CD14-positive monocyte (primary cell): ENCODE data around the gene CCDC87. TPM values are rescaled to one million over a fixed set of nuclear protein-coding genes. Genes with fewer than 3 reads are reported as not detected.
A peak's percentile ranks its signal among the peaks of the same experiment; 100 is the strongest.

Experiments used
- DNase-seq, 3 donors: peaks; one replicate each; pipeline ENCODE4 v3.0.0-alpha.2; 2011 to 2022
- H2AFZ ChIP-seq: 2 replicates; pipeline ENCODE4 v1.6.0; 2012; ENCODE audit warnings: mild to moderate bottlenecking, low read depth, low read length, inconsistent platforms; ENCODE audit not compliant: insufficient read depth, poor library complexity, severe bottlenecking
- H3K27ac ChIP-seq, 2 donors: 1 replicate in 1 of 2; 2 replicates in 1 of 2; pipeline ENCODE4 v1.5.1; 2012 to 2013; ENCODE audit warnings: low read length in 2 of 2, control low read depth in 1 of 2, inconsistent platforms in 1 of 2, low read depth in 1 of 2, mild to moderate bottlenecking in 1 of 2
- H3K27me3 ChIP-seq, 2 donors: one replicate each; pipeline versions ENCODE4 v1.6.0 to v1.6.1; 2011 to 2013; ENCODE audit warnings: low read length in 2 of 2; ENCODE audit not compliant: control insufficient read depth in 2 of 2, insufficient read depth in 2 of 2
- H3K36me3 ChIP-seq, 2 donors: replicated peaks in 1 of 2; 1 replicate in 1 of 2; 2 replicates in 1 of 2; pipeline versions ENCODE4 v1.5.1 to v1.6.1; 2012 to 2013; ENCODE audit warnings: low read length in 2 of 2, control low read depth in 1 of 2, inconsistent platforms in 1 of 2, mild to moderate bottlenecking in 1 of 2; ENCODE audit not compliant: insufficient read depth in 2 of 2, control insufficient read depth in 1 of 2
- H3K4me1 ChIP-seq, 2 donors: 1 replicate in 1 of 2; 2 replicates in 1 of 2; pipeline versions ENCODE4 v1.5.1 to v1.6.1; 2012 to 2013; ENCODE audit warnings: low read length in 2 of 2, control low read depth in 1 of 2, inconsistent platforms in 1 of 2, mild to moderate bottlenecking in 1 of 2, moderate library complexity in 1 of 2; ENCODE audit not compliant: insufficient read depth in 2 of 2, control insufficient read depth in 1 of 2
- H3K4me2 ChIP-seq: replicated peaks from 2 replicates; pipeline ENCODE3; 2012; ENCODE audit warnings: low read length, moderate library complexity, mild to moderate bottlenecking; ENCODE audit not compliant: poor library complexity, severe bottlenecking; ENCODE audit errors: extremely low read depth
- H3K4me3 ChIP-seq, 3 experiments: fragments of 200-600 bp in 1 of 3; sonication (generic) in 1 of 3; replicated peaks in 1 of 3; 1 replicate in 2 of 3; 2 replicates in 1 of 3; pipeline ENCODE4 v1.5.1; 2011 to 2013; ENCODE audit warnings: low read length in 3 of 3, mild to moderate bottlenecking in 3 of 3, control low read depth in 2 of 3, low read depth in 2 of 3, inconsistent platforms in 1 of 3, moderate library complexity in 1 of 3
- H3K79me2 ChIP-seq: 2 replicates; pipeline ENCODE4 v1.6.0; 2012; ENCODE audit warnings: mild to moderate bottlenecking, control low read depth, inconsistent platforms, low read length, moderate library complexity; ENCODE audit not compliant: insufficient read depth
- H3K9ac ChIP-seq: 2 replicates; pipeline ENCODE4 v1.6.0; 2017; ENCODE audit warnings: low read length, mild to moderate bottlenecking; ENCODE audit not compliant: insufficient read depth, poor library complexity, severe bottlenecking
- H3K9me3 ChIP-seq, 2 donors: replicated peaks in 1 of 2; 1 replicate in 1 of 2; 2 replicates in 1 of 2; pipeline versions ENCODE4 v1.5.1 to v1.6.1; 2012 to 2013; ENCODE audit warnings: low read length in 2 of 2, control low read depth in 1 of 2; ENCODE audit not compliant: control insufficient read depth in 1 of 2, insufficient read depth in 1 of 2
- H4K20me1 ChIP-seq: 2 replicates; pipeline ENCODE4 v1.6.0; 2012; ENCODE audit warnings: mild to moderate bottlenecking, low read length, control low read depth, moderate library complexity; ENCODE audit not compliant: insufficient read depth
- H3K27ac Mint-ChIP-seq, 7 donors: one replicate each; pipeline ENCODE4 v1.8.0; 2020; ENCODE audit warnings: mild to moderate bottlenecking in 7 of 7, mixed read lengths in 7 of 7, moderate library complexity in 6 of 7, inconsistent platforms in 2 of 7
- H3K27me3 Mint-ChIP-seq, 3 donors: one replicate each; pipeline ENCODE4 v1.8.0; 2021 to 2022; ENCODE audit warnings: low read depth in 3 of 3, mild to moderate bottlenecking in 3 of 3, mixed read lengths in 3 of 3, moderate library complexity in 3 of 3, inconsistent platforms in 1 of 3
- H3K36me3 Mint-ChIP-seq, 2 donors: one replicate each; pipeline ENCODE4 v1.8.0; 2020; ENCODE audit warnings: mixed read lengths in 2 of 2, inconsistent platforms in 1 of 2, mild to moderate bottlenecking in 1 of 2
- H3K4me1 Mint-ChIP-seq: one replicate; pipeline ENCODE4 v1.8.0; 2020; ENCODE audit warnings: mild to moderate bottlenecking, mixed read lengths
- H3K4me3 Mint-ChIP-seq, 2 donors: one replicate each; pipeline ENCODE4 v1.8.0; 2020; ENCODE audit warnings: mild to moderate bottlenecking in 2 of 2, mixed read lengths in 2 of 2, moderate library complexity in 1 of 2
- H3K9me3 Mint-ChIP-seq, 7 donors: one replicate each; pipeline ENCODE4 v1.8.0; 2020 to 2022; ENCODE audit warnings: mixed read lengths in 7 of 7, mild to moderate bottlenecking in 6 of 7, moderate library complexity in 6 of 7, inconsistent platforms in 2 of 7
- WGBS: methylation state at CpG from one replicate; pipeline ENCODE4 v1.1.5; 2013; ENCODE audit warnings: missing lambda C conversion rate; ENCODE audit not compliant: insufficient coverage; 5-methylcytosine and 5-hydroxymethylcytosine counted together
- intact Hi-C, 2 donors: fragments of 100-400 bp; cut with micrococcal nuclease; formaldehyde crosslinking; loops; one replicate each; pipeline versions ENCODE4 v1.15.0 to v1.15.1; 2023
- polyA plus RNA-seq, 3 donors: library from polyadenylated mRNA; depleted of rRNA in 1 of 3; unstranded in 2 of 3; stranded (reverse) in 1 of 3; fragments of 300-500 nt in 2 of 3; fragments of >200 nt in 1 of 3; fragmentation: Illumina TruSeq in 2 of 3; gene quantifications; 1 replicate in 2 of 3; 2 replicates in 1 of 3; pipeline ENCODE4 v1.2.3, GENCODE V29; 2012 to 2021
- TF ChIP-seq, protein P1 (sequence below): fragments of 200-600 bp; IDR thresholded peaks from one replicate; pipeline ENCODE4 v1.8.0; 2022; ENCODE audit warnings: antibody characterized with exemption, mild to moderate bottlenecking

Gene CCDC87
- polyA plus RNA-seq, 3 donors: not detected

DNA sequence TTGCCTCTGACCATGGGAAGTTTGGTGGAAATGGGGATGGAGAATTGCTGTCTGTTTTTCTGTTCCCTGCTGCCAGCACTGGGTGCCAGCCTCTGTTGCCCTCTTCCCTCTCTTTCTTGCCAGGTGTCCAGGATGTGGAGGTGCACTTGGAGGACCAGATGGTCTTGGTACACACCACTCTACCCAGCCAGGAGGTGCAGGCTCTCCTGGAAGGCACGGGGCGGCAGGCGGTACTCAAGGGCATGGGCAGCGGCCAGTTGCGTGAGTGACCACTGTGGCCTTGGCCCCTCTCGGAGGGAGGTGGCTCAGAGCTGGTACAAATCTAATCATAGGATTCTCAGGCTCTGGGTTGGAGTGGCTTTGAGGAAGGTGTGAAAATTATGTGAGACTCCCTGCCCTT is 6.1 kb upstream of the CCDC87 start:
- 96% methylated on average over 3 of the region's 6 CpGs for WGBS
- Mint-ChIP-seq H3K27me3 (peaks cover 0 to 1% (median 0%) of the 10 kb centered on the region in 3 donors), H3K4me3 (no peak overlapping the region), H3K9me3 (no peaks in the 10 kb centered on the region), H3K27ac (peak overlapping the region in 2 of 7 donors; percentile 13 to 71), H3K4me1 (peaks cover 34% of the 10 kb centered on the region), H3K36me3 (peaks cover 23 to 45% of the 10 kb centered on the region in 2 donors)
- Histone ChIP-seq H3K79me2 (peaks cover 4% of the 10 kb centered on the region), H3K9ac (no peak overlapping the region), H3K27me3 (no peaks in the 10 kb centered on the region), H2AFZ (no peak overlapping the region), H3K4me3 (no peak overlapping the region), H3K4me2 (no peak overlapping the region), H3K36me3 (peaks cover 18 to 27% of the 10 kb centered on the region in 2 donors), H4K20me1 (no peaks in the 10 kb centered on the region), H3K4me1 (peaks cover 21 to 38% of the 10 kb centered on the region in 2 donors), H3K27ac (no peak overlapping the region), H3K9me3 (no peaks in the 10 kb centered on the region)
- DNase-seq: no peak
- TF ChIP-seq, protein P1, sequence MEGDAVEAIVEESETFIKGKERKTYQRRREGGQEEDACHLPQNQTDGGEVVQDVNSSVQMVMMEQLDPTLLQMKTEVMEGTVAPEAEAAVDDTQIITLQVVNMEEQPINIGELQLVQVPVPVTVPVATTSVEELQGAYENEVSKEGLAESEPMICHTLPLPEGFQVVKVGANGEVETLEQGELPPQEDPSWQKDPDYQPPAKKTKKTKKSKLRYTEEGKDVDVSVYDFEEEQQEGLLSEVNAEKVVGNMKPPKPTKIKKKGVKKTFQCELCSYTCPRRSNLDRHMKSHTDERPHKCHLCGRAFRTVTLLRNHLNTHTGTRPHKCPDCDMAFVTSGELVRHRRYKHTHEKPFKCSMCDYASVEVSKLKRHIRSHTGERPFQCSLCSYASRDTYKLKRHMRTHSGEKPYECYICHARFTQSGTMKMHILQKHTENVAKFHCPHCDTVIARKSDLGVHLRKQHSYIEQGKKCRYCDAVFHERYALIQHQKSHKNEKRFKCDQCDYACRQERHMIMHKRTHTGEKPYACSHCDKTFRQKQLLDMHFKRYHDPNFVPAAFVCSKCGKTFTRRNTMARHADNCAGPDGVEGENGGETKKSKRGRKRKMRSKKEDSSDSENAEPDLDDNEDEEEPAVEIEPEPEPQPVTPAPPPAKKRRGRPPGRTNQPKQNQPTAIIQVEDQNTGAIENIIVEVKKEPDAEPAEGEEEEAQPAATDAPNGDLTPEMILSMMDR: no peak
- intact Hi-C loops: no loop called here

DNA sequence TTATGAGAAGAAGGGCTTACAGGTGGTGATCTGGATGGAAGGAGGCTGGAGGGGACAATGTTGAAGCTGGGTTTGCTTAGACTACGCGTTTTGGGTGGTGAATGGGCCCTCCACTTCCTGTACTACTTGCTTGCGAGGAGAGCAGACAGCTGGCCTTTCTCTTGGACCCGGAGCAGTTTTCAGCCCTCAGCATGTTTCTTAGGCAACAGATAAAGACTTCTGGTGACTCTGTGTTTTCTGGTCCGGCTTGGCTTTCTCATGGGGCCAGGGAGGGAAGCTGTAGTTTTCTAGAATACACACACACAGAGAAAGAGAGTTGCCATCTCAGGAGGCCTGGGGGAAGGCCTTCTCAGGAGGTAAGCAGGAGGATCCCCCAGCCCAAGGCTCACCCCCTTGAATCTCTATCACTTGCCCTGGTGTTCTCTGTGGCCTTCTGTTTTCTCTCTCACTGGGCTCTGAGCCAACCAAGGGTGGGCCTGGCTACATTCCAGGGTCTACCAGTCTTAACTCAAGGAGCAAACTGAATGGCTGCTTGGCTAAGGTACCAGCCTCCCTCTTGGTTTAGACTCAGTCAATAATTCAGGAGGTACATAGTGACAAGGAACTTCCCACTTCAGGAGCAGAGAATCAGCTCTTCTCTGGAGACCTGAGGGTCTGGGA is 2.5 kb upstream of the CCDC87 start:
- Histone ChIP-seq H3K4me3 (no peak overlapping the region), H3K27me3 (no peaks in the 10 kb centered on the region), H2AFZ (no peak overlapping the region), H3K79me2 (peaks cover 13% of the 10 kb centered on the region), H3K9me3 (no peaks in the 10 kb centered on the region), H3K36me3 (peaks cover 7 to 12% of the 10 kb centered on the region in 2 donors), H3K4me2 (peak overlapping the region; percentile 0), H3K9ac (no peak overlapping the region), H3K4me1 (peaks cover 23 to 43% of the 10 kb centered on the region in 2 donors), H3K27ac (peak overlapping the region in 1 of 2 donors; percentile 56), H4K20me1 (no peaks in the 10 kb centered on the region)
- intact Hi-C loops: no loop called here
- Mint-ChIP-seq H3K36me3 (peaks cover 12 to 27% of the 10 kb centered on the region in 2 donors), H3K9me3 (no peaks in the 10 kb centered on the region), H3K27ac (peak overlapping the region in 6 of 7 donors; percentile 9 to 89 (median 52)), H3K27me3 (peaks cover 0 to 1% (median 0%) of the 10 kb centered on the region in 3 donors), H3K4me1 (peaks cover 34% of the 10 kb centered on the region), H3K4me3 (peak overlapping the region in 1 of 2 donors; percentile 40)
- TF ChIP-seq, protein P1: no peak
- no CpG with 5 or more reads among the region's 5 CpGs for WGBS
- no peak for DNase-seq
